HL-60 (cell line): Measurements from ENCODE around the gene NPRL2.

Experiments
- DNase-seq, 2 experiments: peaks; one replicate each; pipeline ENCODE4 v3.0.0-alpha.2; 2010 to 2020; ENCODE audit warnings: low read depth in 1 of 2, low spot score in 1 of 2
- H3K27ac ChIP-seq: fragments of 250-450 bp; sonication (Bioruptor Pico); replicated peaks from 2 replicates; pipeline ENCODE4 v1.5.1; 2020; ENCODE audit warnings: mild to moderate bottlenecking, moderate library complexity
- H3K27me3 ChIP-seq: fragments of 250-450 bp; sonication (Bioruptor Pico); 2 replicates; pipeline ENCODE4 v1.5.1; 2021; ENCODE audit warnings: mild to moderate bottlenecking, moderate library complexity; ENCODE audit not compliant: insufficient read depth, poor library complexity, severe bottlenecking
- H3K4me3 ChIP-seq: replicated peaks from 2 replicates; pipeline ENCODE4 v1.5.1; 2011; ENCODE audit warnings: mild to moderate bottlenecking, control low read depth, low read length; ENCODE audit not compliant: insufficient read depth
- GABPA ChIP-seq: IDR thresholded peaks from 2 replicates; pipeline ENCODE4 v1.6.1; 2012; ENCODE audit warnings: low read depth
- POLR2AphosphoS5 ChIP-seq: IDR thresholded peaks from 2 replicates; pipeline ENCODE4 v1.6.1; 2012; ENCODE audit warnings: low read depth
- REST ChIP-seq: IDR thresholded peaks from 2 replicates; pipeline ENCODE4 v1.6.1; 2012; ENCODE audit warnings: low read depth; ENCODE audit not compliant: insufficient replicate concordance
- SPI1 ChIP-seq: IDR thresholded peaks from 2 replicates; pipeline ENCODE4 v1.6.1; 2012; ENCODE audit warnings: low read depth, mild to moderate bottlenecking, borderline replicate concordance
- TF ChIP-seq, protein P1 (sequence below): IDR thresholded peaks from one replicate; pipeline ENCODE4 v1.5.1; 2011; ENCODE audit warnings: low read length, control low read depth, inconsistent platforms; ENCODE audit not compliant: insufficient read depth

NPRL2 gene

GRCh38 chr3:50378757-50379156 lies 28.2 kb upstream of the NPRL2 start:
- Histone ChIP-seq H3K27me3 (no peaks in the 10 kb centered on the region), H3K27ac (no peak overlapping the region), H3K4me3 (no peak overlapping the region)
- no peak for DNase-seq
- TF ChIP-seq, protein P1, sequence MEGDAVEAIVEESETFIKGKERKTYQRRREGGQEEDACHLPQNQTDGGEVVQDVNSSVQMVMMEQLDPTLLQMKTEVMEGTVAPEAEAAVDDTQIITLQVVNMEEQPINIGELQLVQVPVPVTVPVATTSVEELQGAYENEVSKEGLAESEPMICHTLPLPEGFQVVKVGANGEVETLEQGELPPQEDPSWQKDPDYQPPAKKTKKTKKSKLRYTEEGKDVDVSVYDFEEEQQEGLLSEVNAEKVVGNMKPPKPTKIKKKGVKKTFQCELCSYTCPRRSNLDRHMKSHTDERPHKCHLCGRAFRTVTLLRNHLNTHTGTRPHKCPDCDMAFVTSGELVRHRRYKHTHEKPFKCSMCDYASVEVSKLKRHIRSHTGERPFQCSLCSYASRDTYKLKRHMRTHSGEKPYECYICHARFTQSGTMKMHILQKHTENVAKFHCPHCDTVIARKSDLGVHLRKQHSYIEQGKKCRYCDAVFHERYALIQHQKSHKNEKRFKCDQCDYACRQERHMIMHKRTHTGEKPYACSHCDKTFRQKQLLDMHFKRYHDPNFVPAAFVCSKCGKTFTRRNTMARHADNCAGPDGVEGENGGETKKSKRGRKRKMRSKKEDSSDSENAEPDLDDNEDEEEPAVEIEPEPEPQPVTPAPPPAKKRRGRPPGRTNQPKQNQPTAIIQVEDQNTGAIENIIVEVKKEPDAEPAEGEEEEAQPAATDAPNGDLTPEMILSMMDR, result no peak
- no peak for TF ChIP-seq REST
- no peak for TF ChIP-seq SPI1
- no peak for TF ChIP-seq GABPA
- no peak for TF ChIP-seq POLR2AphosphoS5

GRCh38 chr3:50378024-50378423 lies 27.4 kb upstream of the NPRL2 start:
- no peak for DNase-seq
- Histone ChIP-seq H3K27me3 (no peaks in the 10 kb centered on the region), H3K4me3 (no peak overlapping the region), H3K27ac (no peak overlapping the region)
- TF ChIP-seq POLR2AphosphoS5, result no peak
- TF ChIP-seq SPI1, result no peak
- TF ChIP-seq REST, result no peak
- TF ChIP-seq GABPA, result no peak

DNA sequence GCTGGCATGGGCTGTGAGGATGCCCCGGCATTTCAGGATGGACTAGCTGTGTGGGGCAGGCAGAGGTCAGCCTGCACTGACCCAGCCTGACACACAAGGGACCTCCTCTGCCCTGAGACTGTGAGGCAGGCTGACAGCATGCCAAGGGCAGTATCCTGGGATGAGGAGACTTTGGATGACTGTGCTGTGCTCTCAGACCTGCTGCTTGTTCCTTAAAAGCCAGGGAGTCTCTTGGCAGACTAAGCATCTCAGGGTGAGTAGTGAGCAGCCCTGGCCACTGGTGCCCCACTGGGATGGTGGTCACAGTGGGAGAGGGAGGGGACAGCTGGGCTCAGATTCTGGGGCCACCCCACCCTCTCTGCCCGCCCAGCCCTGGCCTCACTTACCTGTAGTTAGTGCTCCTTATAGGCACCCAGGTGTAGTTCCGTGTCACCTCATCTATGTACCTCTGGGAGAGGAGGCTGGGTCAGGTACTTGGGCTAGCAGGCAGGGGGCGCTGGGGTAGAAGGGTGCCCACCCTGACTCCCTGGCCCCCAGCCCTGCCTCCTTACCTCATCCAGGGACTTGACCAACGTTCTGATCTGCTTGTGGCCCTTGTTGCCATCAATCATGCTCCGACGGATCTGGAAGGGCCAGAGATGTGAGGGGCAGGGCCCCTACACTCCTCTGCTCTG lies 24.8 kb upstream of the NPRL2 start:
- Histone ChIP-seq H3K27ac (no peak overlapping the region), H3K27me3 (no peaks in the 10 kb centered on the region), H3K4me3 (no peak overlapping the region)
- TF ChIP-seq REST (no peak), POLR2AphosphoS5 (no peak), SPI1 (no peak), GABPA (no peak)
- TF ChIP-seq, protein P1, result no peak
- DNase-seq, result no peak
